Heart right ventricle (tissue), 16 donors: Measurements from ENCODE around the gene LIN28A. TPM values are rescaled to one million over a fixed set of nuclear protein-coding genes. Genes with fewer than 3 reads are reported as not detected.

Experiments used
- ATAC-seq, 8 donors: fragments of 200-7000 bp; cut with Tn5 transposase; one replicate each; pipeline ENCODE4 v1.9.1; 2020; ENCODE audit warnings: mild to moderate bottlenecking in 8 of 8, moderate library complexity in 8 of 8, moderate number of reproducible peaks in 1 of 8
- DNase-seq, 2 donors: peaks; one replicate each; pipeline ENCODE4 v3.0.0-alpha.2; 2020
- H3K27ac ChIP-seq, 10 donors: fragments of 200-600 bp; sonication (generic) in 2 of 10; one replicate each; pipeline versions ENCODE4 v1.5.0 to v1.8.0; 2020 to 2022; ENCODE audit warnings: mild to moderate bottlenecking in 3 of 10
- H3K27me3 ChIP-seq, 7 donors: fragments of 200-600 bp; one replicate each; pipeline ENCODE4 v1.8.0; 2021 to 2022; ENCODE audit warnings: mild to moderate bottlenecking in 2 of 7
- H3K36me3 ChIP-seq, 9 donors: fragments of 200-600 bp; sonication (generic) in 1 of 9; one replicate each; pipeline versions ENCODE4 v1.5.0 to v1.8.0; 2020 to 2022; ENCODE audit warnings: mild to moderate bottlenecking in 2 of 9
- H3K4me1 ChIP-seq, 9 donors: fragments of 200-600 bp; sonication (generic) in 1 of 9; one replicate each; pipeline versions ENCODE4 v1.5.0 to v1.8.0; 2020 to 2022; ENCODE audit warnings: mild to moderate bottlenecking in 4 of 9
- H3K4me3 ChIP-seq, 10 donors: fragments of 200-600 bp; sonication (generic) in 2 of 10; one replicate each; pipeline versions ENCODE4 v1.5.0 to v1.8.0; 2020 to 2022; ENCODE audit warnings: mild to moderate bottlenecking in 7 of 10, moderate library complexity in 2 of 10
- H3K9me3 ChIP-seq, 11 donors: fragments of 200-600 bp in 10 of 11; sonication (generic) in 2 of 11; one replicate each; pipeline versions ENCODE4 v1.5.0 to v1.8.0; 2013 to 2022; ENCODE audit warnings: mild to moderate bottlenecking in 2 of 11, control low read depth in 1 of 11, moderate library complexity in 1 of 11
- CTCF ChIP-seq, 9 donors: fragments of 200-600 bp; sonication (generic) in 2 of 9; IDR thresholded peaks; one replicate each; pipeline versions ENCODE4 v1.5.0 to v1.8.0; 2021 to 2022; ENCODE audit warnings: antibody characterized with exemption in 9 of 9, mild to moderate bottlenecking in 5 of 9, moderate library complexity in 1 of 9
- WGBS, 2 donors: extraction: QIAGEN DNeasy Blood & Tissue Kit; methylation state at CpG; one replicate each; pipeline ENCODE4 v1.1.7; 2013; ENCODE audit warnings: inconsistent platforms in 1 of 2; 5-methylcytosine and 5-hydroxymethylcytosine counted together
- intact Hi-C, 10 donors: fragments of 100-400 bp; cut with DNase I; formaldehyde crosslinking; loops; one replicate each; pipeline versions ENCODE4 v1.11.1 to v1.14.2; 2022
- polyA plus RNA-seq, 2 donors: library from polyadenylated mRNA; stranded (reverse); fragments of 200-250 nt; gene quantifications; one replicate each; pipeline ENCODE4 v1.2.3, GENCODE V29; 2013
- total RNA-seq, 10 donors: library from RNA; stranded (reverse); fragmentation: NEBNext Ultra II Directional in 3 of 10; extraction: Animal tissue kit (Norgen Biotek cat#: 25700) in 3 of 10; gene quantifications; one replicate each; pipeline versions ENCODE4 v1.2.1 to v1.2.4, GENCODE V29; 2021 to 2023
- donor health status: Arrhythmogenic right ventricular cardiomyopathy.
- donor health status: ischemic (EF 13 %, LVEDD 7.1; RV severe dilation, severe dysfunction).
- donor health status: healthy with polysubstance abuse.
- donor health status: DM: no; HTN: yes; CAD: no.
- donor health status: DM: no; HTN: no; CAD: no.
- donor health status: ischemic (EF 25% LVEDD 6.9; RV normal size, moderate dysfunction).
- donor health status: ischemic (EF 25% LVEDD 5.7; RV mildly dilated, moderate dysfunction).
- donor health status: healthy.
- donor health status: DM: yes; HTN: yes; CAD: no.
- donor health status: Ischemic cardiomyopathy.
- donor health status: ischemic (EF 35%, LVEDD 5.7; RV mildly dilated, moderate dysfunction).
- donor health status: nonischemic (EF 11% LVEDD 7.7; RV severe dilation, severe dysfunction).
- donor health status: DM: yes; HTN: yes; CAD: no.
- donor health status: PGD.
- donor health status: ischemic (EF 29% LVEDD 5.4; RV normal size, mild dysfunction).
- donor health status: nonischemic (EF 23%, LVEDD 6.1; RV moderate dilation, normal function).

Gene LIN28A
- total and polyA plus RNA-seq, 12 donors = 0.15 TPM; not detected in 11

DNA sequence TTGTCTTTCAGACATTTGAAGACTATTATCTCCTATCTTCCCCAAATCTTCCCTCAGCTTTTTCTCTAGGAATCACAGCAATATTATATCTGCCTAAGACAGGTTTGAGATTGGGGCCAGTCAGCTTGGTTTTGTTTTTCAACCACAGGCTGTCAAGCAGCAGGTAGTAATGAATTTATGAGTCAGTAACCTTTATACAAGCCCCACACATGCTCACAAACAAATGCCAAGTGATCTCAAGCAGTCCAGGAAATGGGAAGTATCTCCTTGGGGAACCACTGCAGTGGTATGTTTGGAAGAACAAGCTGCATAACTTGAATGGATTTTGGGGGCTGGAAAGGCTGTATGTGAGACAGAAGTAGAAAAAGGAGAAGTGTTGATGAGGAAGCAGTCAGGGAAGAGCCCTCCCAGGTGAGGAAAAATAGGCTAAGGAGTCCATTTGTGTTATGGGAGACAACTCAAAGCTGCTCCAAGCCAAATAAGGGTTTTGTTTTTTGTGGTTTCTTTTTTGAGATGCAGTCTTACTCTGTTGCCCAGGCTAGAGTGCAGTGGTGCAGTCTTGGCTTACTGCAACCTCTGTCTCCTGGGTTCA is 23.6 kb downstream of the LIN28A start:
- no peaks in the 10 kb centered on the region for H3K27me3 ChIP-seq
- no peak overlapping the region for H3K27ac ChIP-seq
- DNase-seq (no peak), ATAC-seq (no peak)
- H3K9me3 ChIP-seq = no peaks in the 10 kb centered on the region
- H3K4me3 ChIP-seq = no peak overlapping the region
- H3K36me3 ChIP-seq = peaks cover 0 to 59% (median 19%) of the 10 kb centered on the region in 9 donors
- TF ChIP-seq CTCF (IDR thresholded peaks at IDR 0.05) = no peak
- H3K4me1 ChIP-seq = peaks cover 4 to 35% (median 22%) of the 10 kb centered on the region in 9 donors
- intact Hi-C loops = no loop called here

- no peaks in the 10 kb centered on the region for H3K27me3 ChIP-seq
- no peak for TF ChIP-seq CTCF (IDR thresholded peaks at IDR 0.05)
- no peak overlapping the region for H3K4me3 ChIP-seq
- DNase-seq = no peak
- intact Hi-C loops = no loop called here
- ATAC-seq = no peak
- peaks cover 3 to 21% (median 12%) of the 10 kb centered on the region in 9 donors for H3K4me1 ChIP-seq
- peaks cover 0 to 97% (median 52%) of the 10 kb centered on the region in 9 donors for H3K36me3 ChIP-seq
- 97 to 98% methylated on average over 6 of the region's 6 CpGs for WGBS, 2 donors
- no peak overlapping the region for H3K27ac ChIP-seq
- no peaks in the 10 kb centered on the region for H3K9me3 ChIP-seq
Measured at GRCh38 chr1:26438041-26438440, 27.4 kb downstream of the LIN28A start.

GRCh38 chr1:26440259-26440658 is 29.6 kb downstream of the LIN28A start:
- Histone ChIP-seq H3K4me3 (no peak overlapping the region), H3K27ac (no peak overlapping the region), H3K9me3 (no peaks in the 10 kb centered on the region), H3K27me3 (no peaks in the 10 kb centered on the region), H3K36me3 (peaks cover 0 to 100% (median 63%) of the 10 kb centered on the region in 9 donors), H3K4me1 (no peaks in the 10 kb centered on the region)
- DNase-seq = no peak
- WGBS, 2 donors = 96 to 100% methylated on average over 2 of the region's 2 CpGs
- no peak for TF ChIP-seq CTCF (IDR thresholded peaks at IDR 0.05)
- no peak for ATAC-seq
- intact Hi-C loops = no loop called here

- intact Hi-C loops = no loop called here
- no peak for DNase-seq
- H3K27ac ChIP-seq = no peak overlapping the region
- no peaks in the 10 kb centered on the region for H3K4me1 ChIP-seq
- H3K9me3 ChIP-seq = no peaks in the 10 kb centered on the region
- WGBS, 2 donors = 94 to 95% methylated on average over 3 of the region's 3 CpGs
- no peaks in the 10 kb centered on the region for H3K27me3 ChIP-seq
- H3K36me3 ChIP-seq = peaks cover 0 to 99% (median 40%) of the 10 kb centered on the region in 9 donors
- no peak overlapping the region for H3K4me3 ChIP-seq
- ATAC-seq = no peak
- TF ChIP-seq CTCF (IDR thresholded peaks at IDR 0.05) = no peak
Measured at GRCh38 chr1:26449868-26450267, 39.3 kb downstream of the LIN28A start.
